Non-pigmented ciliary epithelial cell (primary cell): Measurements from ENCODE around the gene FYB2.

Experiments used
- DNase-seq: peaks from one replicate; pipeline ENCODE4 v3.0.0-alpha.2; 2010; ENCODE audit warnings: low read depth

FYB2 gene

GRCh38 chr1:56833088-56833487 is 13.9 kb upstream of the FYB2 start:
- no peak for DNase-seq

DNA sequence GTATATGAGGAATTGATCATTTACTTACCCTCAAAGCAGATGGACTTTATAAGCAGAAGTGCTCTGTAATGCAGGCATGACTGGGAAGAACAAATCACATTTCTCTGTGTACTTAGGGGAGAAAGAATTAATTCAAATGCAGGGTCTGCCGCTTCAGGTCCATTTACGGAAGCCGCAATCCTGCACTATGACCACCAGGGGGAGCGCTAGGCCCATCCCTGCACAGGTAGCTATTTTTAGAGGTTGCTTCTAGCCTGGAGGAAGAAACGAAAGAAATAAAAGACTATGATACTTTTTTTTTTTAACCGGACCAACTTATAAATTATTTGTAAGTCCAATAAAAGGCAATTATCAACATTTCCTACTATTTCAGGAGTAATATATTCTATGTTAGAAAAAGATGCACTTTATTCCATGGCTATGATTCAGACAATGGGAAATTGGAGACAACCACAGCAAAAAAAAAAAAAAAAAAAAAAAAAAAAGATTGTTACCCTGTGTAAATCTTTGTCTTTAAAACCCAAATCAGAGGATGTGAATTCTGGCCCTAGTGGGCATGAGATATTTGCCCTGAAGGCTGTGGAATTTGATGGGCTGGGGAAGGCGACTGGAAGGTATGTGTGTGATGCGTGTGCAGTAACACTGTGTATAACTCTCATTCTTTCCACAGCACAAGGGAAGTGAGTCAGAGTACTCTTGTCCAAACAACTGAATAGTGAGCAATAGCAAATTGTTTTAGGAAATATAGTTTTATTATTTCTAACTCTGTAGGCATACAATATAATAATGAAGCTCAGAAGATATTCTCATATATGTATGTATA is 12.9 kb upstream of the FYB2 start:
- peak; percentile 88 for DNase-seq

DNA sequence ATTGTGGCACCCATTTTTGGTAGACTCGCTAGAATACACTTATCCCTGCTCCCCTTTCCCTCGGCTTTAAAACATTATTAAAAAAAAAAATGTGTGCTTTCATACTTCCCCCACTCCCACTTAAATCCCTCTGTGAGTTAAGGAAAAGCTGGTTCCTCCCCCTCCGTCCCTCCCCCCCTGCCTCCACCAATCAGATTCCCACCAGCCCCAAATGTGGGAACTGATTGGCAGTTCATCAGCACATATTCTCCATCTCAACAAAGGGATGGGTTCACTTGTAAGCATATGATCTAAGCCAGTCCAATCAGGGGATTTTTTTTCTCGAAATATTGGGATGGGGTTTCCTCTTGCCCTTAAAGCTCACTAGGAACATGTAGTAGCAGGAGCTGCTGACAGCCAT is 10.8 kb upstream of the FYB2 start:
- no peak for DNase-seq

DNA sequence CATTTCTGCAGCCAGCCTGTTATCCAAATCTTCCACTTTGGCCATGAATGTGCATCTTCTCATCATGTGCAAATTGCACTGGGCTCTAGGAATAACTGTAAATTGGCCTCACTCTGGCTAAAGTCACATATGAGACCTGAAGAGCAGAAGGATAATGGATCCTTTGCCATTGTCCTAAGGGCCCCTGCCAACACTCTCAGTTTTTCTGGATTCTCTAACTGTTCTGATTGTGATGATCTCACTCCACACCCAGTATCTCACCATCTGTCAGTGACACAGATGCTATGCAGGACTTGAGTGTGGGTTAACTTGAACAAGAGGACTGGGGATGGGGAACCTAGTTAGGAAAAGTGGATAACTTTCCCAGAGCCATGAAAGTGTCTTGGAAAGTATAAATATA is 8.5 kb upstream of the FYB2 start:
- no peak for DNase-seq

DNA sequence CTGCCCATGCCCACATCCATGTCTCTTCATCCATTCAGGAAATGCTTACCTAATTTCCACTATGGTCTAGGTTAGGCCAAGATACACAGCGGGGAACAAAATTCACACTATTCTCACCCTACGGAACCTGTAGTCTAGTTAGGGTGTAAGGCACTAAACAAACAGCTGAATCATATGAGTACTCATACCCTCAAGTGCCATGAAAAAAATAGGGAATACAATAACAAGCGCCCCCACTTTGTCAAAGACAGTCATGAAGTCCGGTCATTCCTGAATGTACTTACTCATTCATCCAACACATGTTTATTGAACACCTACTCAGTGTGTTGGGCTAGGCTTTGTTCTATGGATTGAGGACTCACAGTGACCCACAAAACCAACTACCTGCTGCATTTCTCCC is 6.2 kb upstream of the FYB2 start:
- no peak for DNase-seq

DNA sequence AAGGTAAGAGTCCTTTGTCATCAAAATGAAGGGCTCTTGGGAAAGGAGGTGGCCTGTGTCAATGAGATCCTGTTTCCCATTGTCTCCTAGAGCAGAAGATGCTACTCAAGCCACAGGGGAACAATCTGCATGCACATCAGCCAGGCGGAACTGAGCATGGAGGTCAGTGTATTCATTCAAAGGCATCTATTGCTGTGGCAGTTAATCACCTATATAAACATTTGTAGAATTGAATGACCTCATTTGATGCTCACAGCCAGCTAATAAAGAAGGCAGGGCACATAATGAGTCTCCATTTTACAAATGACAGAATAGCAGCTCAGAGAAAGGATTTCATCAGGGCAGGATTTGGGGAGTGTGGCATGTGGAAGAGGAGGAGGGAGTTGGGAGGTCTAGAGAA is 5.7 kb upstream of the FYB2 start:
- no peak for DNase-seq

DNA sequence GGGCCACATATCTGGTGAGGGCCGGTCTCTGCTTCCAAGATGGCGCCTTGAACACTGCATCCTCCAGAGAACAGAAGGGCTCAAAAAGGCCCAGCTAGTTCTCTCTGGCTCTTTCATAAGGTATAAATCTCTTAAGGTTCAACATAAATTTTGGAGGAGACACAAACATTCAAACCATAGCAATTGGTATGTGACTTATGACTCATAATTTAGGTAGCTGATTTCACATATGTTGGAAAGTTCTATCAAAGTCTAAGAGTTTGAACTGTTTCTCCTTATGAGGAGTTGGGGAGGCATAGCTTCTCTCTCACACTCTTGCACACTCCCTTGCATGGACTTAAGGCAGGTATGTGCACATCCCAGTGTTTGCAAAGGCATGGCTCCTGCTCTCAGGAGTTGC is 5.1 kb upstream of the FYB2 start:
- no peak for DNase-seq

GRCh38 chr1:56821462-56821797 is 2.2 kb upstream of the FYB2 start:
- no peak for DNase-seq

- DNase-seq, result peak; percentile 34
Observed at GRCh38 chr1:56820755-56821461, 1.7 kb upstream of the FYB2 start.

- no peak for DNase-seq
Observed at GRCh38 chr1:56817716-56818463, 1.3 kb downstream of the FYB2 start.

- DNase-seq, result no peak
Observed at GRCh38 chr1:56816909-56817308, 2.3 kb downstream of the FYB2 start.

GRCh38 chr1:56816264-56816663 is 2.9 kb downstream of the FYB2 start:
- DNase-seq, result no peak

GRCh38 chr1:56814205-56814604 is 5.0 kb downstream of the FYB2 start:
- no peak for DNase-seq

GRCh38 chr1:56811331-56811730 is 7.9 kb downstream of the FYB2 start:
- no peak for DNase-seq

GRCh38 chr1:56808410-56808809 is 10.8 kb downstream of the FYB2 start:
- no peak for DNase-seq

- no peak for DNase-seq
Observed at GRCh38 chr1:56806804-56807203, 12.4 kb downstream of the FYB2 start.

GRCh38 chr1:56803561-56804156 is 15.5 kb downstream of the FYB2 start:
- no peak for DNase-seq

GRCh38 chr1:56799605-56800400 is 19.4 kb downstream of the FYB2 start:
- DNase-seq, result peak; percentile 48

DNA sequence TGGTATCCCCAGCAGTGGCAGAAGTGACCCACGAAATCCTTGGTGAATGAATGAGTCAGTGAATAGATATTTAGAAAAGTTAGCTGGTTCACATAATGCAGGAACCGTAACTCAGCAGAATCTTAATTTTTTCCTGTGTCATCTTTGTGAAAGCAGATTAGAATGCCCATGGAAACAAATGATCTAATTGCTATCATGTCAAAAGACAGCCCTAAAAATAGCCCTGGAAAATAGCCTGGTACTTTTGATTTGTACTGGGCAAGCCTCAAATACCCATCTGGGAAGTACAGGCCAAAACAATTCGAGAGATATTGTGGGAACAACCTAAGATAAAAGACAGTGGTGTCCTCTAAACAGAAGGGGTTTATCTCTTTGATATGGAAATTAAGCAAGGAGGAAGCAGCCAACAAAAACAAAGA is 21.1 kb downstream of the FYB2 start:
- DNase-seq, result peak; percentile 18

- no peak for DNase-seq
Observed at GRCh38 chr1:56797065-56797685, 22.0 kb downstream of the FYB2 start.

DNA sequence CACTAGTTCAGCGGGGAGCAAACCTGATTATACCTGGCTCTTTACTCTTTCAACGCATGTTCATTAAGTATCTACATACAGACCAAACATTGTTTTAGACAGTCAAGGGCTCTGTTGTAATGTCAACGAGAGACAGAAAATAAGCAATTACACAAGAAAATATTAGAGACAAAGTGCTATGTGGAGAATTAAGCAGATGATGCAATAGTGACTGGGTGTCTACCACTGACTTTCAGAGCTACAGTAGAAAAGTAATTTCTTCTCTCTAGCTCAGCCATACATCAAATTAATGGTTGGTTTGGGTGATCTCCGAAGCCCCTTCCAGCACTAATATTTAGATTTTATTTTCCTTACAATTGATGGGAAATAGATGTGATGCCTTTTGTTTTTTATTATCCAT is 23.3 kb downstream of the FYB2 start:
- no peak for DNase-seq
